Smooth muscle cell (in vitro differentiated cells): ENCODE measurements around the gene PRLR. TPM values are rescaled to one million over a fixed set of nuclear protein-coding genes. Genes with fewer than 3 reads are reported as not detected.

Experiments
- DNase-seq: peaks from one replicate; lab custom pipeline; 2025; ENCODE audit not compliant: unreplicated experiment; lab: John Stamatoyannopoulos, UW
- H2AFZ ChIP-seq: fragments of 200-600 bp; sonication (generic); 2 replicates; pipeline ENCODE4 v1.6.0; 2016; ENCODE audit warnings: antibody characterized with exemption, low read depth, mild to moderate bottlenecking
- H3F3A ChIP-seq: fragments of 200-600 bp; sonication (generic); 2 replicates; pipeline ENCODE4 v1.6.0; 2017; ENCODE audit warnings: antibody characterized with exemption, low read depth
- H3K27ac ChIP-seq: fragments of 200-600 bp; sonication (generic); 2 replicates; pipeline ENCODE4 v1.5.1; 2016; ENCODE audit warnings: low read depth, mild to moderate bottlenecking
- H3K27me3 ChIP-seq: fragments of 200-600 bp; sonication (generic); 2 replicates; pipeline ENCODE4 v1.6.1; 2016; ENCODE audit warnings: low read depth, mild to moderate bottlenecking
- H3K36me3 ChIP-seq: fragments of 200-600 bp; sonication (generic); 2 replicates; pipeline ENCODE4 v1.5.1; 2016; ENCODE audit warnings: low read depth
- H3K4me1 ChIP-seq: fragments of 200-600 bp; sonication (generic); 2 replicates; pipeline ENCODE4 v1.5.1; 2016; ENCODE audit warnings: low read depth
- H3K4me2 ChIP-seq: fragments of 200-600 bp; sonication (generic); 2 replicates; pipeline ENCODE4 v1.6.0; 2016; ENCODE audit warnings: mild to moderate bottlenecking
- H3K4me3 ChIP-seq: fragments of 200-600 bp; sonication (generic); 2 replicates; pipeline ENCODE4 v1.5.1; 2016; ENCODE audit warnings: mild to moderate bottlenecking
- H3K79me2 ChIP-seq: fragments of 200-600 bp; sonication (generic); 2 replicates; pipeline ENCODE4 v1.6.0; 2016; ENCODE audit warnings: low read depth, mild to moderate bottlenecking
- H3K9ac ChIP-seq: fragments of 200-600 bp; sonication (generic); 2 replicates; pipeline ENCODE4 v1.6.0; 2016; ENCODE audit warnings: low read depth
- H3K9me3 ChIP-seq: fragments of 200-600 bp; sonication (generic); replicated peaks from 2 replicates; pipeline ENCODE4 v1.5.1; 2016; ENCODE audit warnings: low read depth
- H4K20me1 ChIP-seq: fragments of 200-600 bp; sonication (generic); 2 replicates; pipeline ENCODE4 v1.6.0; 2016; ENCODE audit warnings: low read depth
- CTCF ChIP-seq: fragments of 200-600 bp; sonication (generic); IDR thresholded peaks from 2 replicates; pipeline ENCODE4 v1.5.1; 2017; ENCODE audit warnings: borderline replicate concordance, mild to moderate bottlenecking, antibody characterized with exemption; ENCODE audit not compliant: insufficient read depth, poor library complexity, severe bottlenecking
- WGBS: methylation state at CpG from one replicate; pipeline ENCODE4 v1.1.7; 2016; ENCODE audit warnings: low lambda C conversion rate; 5-methylcytosine and 5-hydroxymethylcytosine counted together
- polyA plus RNA-seq: library from polyadenylated mRNA; unstranded; fragments of >200 nt; fragmentation: Nextera tagmentation; extraction: Ambion mirVana; gene quantifications from 2 replicates; pipeline ENCODE4 v1.2.1, GENCODE V29; 2016
- total RNA-seq: library from RNA; depleted of rRNA; stranded (reverse); fragments of >200 nt; gene quantifications from 2 replicates; pipeline ENCODE4 v1.2.3, GENCODE V29; 2014

Gene PRLR
- total and polyA plus RNA-seq, 2 experiments from 2014 or later = 2.3 to 47.4 TPM

GRCh38 chr5:35233601-35234000, 3.3 kb upstream of the PRLR start:
- Histone ChIP-seq H3K4me3 (no peak overlapping the region), H3K4me1 (no peaks in the 10 kb centered on the region), H4K20me1 (no peaks in the 10 kb centered on the region), H3K36me3 (no peaks in the 10 kb centered on the region), H2AFZ (no peak overlapping the region), H3K79me2 (no peaks in the 10 kb centered on the region), H3K9ac (no peak overlapping the region), H3K9me3 (no peaks in the 10 kb centered on the region), H3K4me2 (no peak overlapping the region), H3K27ac (no peak overlapping the region), H3F3A (no peaks in the 10 kb centered on the region), H3K27me3 (no peaks in the 10 kb centered on the region)
- 98% methylated on average over 11 of the region's 11 CpGs for WGBS
- no peak for TF ChIP-seq CTCF
- no peak for DNase-seq

- Histone ChIP-seq H3K9me3 (no peaks in the 10 kb centered on the region), H3K36me3 (no peaks in the 10 kb centered on the region), H3K4me1 (no peaks in the 10 kb centered on the region), H3K27me3 (no peaks in the 10 kb centered on the region), H3K79me2 (no peaks in the 10 kb centered on the region), H3K27ac (no peak overlapping the region), H3F3A (no peaks in the 10 kb centered on the region), H3K4me2 (no peak overlapping the region), H3K4me3 (no peak overlapping the region), H4K20me1 (no peaks in the 10 kb centered on the region), H3K9ac (no peak overlapping the region), H2AFZ (no peak overlapping the region)
- DNase-seq = no peak
- no peak for TF ChIP-seq CTCF
- 53% methylated on average over 4 of the region's 4 CpGs for WGBS
Observed at GRCh38 chr5:35233121-35233520, 2.8 kb upstream of the PRLR start.

GRCh38 chr5:35232124-35232523, 1.8 kb upstream of the PRLR start:
- TF ChIP-seq CTCF = no peak

More at GRCh38 chr5:35232124-35232523, 1.8 kb upstream of the PRLR start:
- 89% methylated on average over 5 of the region's 5 CpGs for WGBS
- Histone ChIP-seq H3K9me3 (no peaks in the 10 kb centered on the region), H3K4me3 (no peak overlapping the region), H3K27me3 (no peaks in the 10 kb centered on the region), H3K4me2 (no peak overlapping the region), H3K4me1 (no peaks in the 10 kb centered on the region), H3K9ac (no peak overlapping the region), H2AFZ (no peak overlapping the region), H3F3A (no peaks in the 10 kb centered on the region), H3K79me2 (no peaks in the 10 kb centered on the region), H4K20me1 (no peaks in the 10 kb centered on the region), H3K36me3 (no peaks in the 10 kb centered on the region), H3K27ac (no peak overlapping the region)
- no peak for DNase-seq
